Measurements from ENCODE around the gene KRT76.

KRT76 gene

GRCh38 chr12:52813203-52813819, 36.2 kb upstream of the KRT76 start:
- DNase-seq, result no peak

DNA sequence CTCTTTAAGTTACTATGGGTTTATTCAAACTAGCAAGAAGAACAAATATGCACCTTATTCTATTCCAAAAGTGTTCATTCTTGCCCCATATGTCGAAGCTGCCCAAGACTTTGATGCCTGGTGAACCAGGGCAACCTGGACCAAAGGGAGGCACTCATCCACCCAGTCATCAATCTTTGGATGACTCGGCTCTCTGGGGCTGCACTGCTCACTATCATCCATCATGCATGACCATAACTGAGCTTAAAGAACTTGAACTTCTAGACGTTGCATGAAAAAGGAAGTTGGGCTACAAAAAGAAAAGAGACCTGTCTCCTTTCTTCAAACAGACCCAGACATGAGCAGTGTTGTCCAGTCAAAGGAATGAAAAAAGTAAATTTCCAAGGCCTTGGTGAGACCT, 35.6 kb upstream of the KRT76 start:
- DNase-seq, result no peak

DNA sequence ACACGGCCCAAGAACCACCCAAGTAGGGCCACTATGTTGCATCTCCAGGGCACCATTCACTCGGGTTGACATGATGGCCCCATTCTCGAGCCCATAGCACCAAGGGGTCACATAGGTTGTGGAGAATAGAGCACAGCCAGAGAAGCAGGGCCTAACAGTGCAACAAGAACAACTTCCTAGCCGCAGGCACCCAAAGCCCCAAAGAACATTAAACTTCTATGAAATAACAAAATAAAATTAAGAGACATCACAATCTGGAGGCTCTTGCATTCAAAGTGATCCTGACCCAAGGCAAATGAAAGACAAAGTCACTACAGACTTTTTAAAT, 34.9 kb upstream of the KRT76 start:
- DNase-seq, result no peak

GRCh38 chr12:52811191-52812072, 34.3 kb upstream of the KRT76 start:
- DNase-seq, result no peak

GRCh38 chr12:52810554-52810953, 33.4 kb upstream of the KRT76 start:
- no peak for DNase-seq

DNA sequence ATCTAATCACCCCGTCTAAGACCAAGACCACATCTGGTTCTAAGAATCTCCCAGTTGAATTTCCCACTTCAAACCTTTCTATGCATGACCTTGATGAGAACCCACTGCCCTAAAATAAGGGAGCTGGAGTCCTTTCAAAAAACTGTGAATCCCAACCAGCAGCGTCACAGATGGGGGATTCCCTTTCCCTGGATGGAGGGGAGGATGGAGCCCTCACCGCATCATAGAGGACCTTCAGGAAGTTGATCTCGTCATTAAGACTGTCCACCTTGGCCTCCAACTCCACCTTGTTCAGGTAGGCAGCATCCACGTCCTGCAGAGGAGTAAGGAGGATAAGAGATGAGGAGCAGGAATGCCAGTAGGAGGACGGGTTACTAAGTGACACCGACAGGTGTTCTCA, 32.0 kb upstream of the KRT76 start:
- DNase-seq, result no peak

GRCh38 chr12:52808573-52809160, 31.5 kb upstream of the KRT76 start:
- no peak for DNase-seq

DNA sequence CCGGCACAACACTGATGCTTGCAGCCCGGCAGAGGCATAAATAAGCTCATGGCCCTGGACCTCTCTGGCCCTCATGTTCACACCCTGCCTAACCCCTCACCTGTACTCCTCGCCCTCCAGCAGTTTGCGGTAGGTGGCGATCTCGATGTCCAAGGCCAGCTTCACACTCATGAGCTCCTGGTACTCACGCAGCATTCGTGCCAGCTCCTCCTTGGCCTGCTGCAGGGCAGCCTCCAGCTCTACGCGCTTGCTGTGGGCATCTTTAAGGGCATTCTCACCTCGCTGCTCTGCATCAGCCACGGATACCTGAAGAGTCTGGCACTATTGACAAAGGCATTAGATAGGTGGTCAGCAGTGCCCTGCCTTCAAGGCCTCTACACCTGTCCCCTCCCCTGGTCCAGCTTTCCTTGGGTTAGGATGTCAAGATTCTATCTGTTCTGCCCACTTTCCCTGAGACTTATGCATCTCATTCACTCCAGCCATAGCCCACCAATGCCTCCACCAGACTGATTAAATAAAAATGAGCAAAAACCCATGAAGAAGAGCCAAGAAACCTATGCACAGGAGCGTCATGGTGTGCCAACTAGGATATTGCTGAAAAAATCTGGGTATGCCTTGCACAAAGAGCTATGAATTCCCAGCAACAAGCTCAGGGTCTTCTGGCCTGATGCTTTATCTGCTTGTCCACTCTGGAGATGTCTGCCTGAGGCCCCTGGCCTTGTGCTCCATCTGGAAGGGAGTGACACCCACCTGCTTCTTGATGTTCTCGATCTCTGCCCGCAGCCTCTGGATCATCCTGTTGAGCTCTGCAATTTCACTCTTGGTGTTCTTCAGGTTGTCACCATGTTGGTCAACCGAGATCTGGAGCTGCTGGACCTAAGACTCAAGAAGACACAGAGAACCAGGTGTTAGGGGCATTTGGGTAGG, 30.7 kb upstream of the KRT76 start:
- no peak for DNase-seq

DNA sequence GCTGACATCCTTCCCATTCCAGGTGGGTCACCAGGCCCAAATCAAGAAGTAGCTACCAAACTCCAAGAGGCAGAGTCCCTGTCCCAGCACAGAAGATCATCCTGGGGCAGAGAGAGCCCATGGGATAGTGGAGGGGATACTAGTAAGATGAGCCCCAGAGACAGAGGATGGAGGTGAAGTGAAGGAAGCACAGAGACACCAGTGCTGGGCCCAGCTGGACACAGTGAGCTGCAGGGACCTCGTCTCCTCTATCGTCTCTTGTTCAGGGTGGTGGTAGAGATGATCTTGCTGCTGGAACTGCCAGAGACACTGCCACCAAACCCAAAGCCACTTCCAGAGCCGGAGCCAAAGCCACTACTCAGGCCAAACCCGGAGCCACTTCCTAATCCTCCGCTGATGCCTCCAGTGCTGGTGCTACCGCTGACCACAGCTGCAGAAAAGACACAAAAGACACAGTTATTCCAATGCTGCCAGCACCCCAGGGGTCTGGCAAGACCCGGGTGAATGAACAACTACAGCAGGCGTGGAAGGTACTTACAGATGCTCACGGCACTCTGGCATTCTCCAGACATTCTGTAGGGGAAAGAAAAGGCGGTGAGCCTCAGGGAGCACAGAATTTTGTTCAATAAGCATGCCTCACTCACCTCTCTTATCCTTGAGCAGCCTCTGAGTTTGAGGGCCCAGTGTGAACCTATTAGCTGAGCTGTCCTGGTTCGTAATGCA, 29.8 kb upstream of the KRT76 start:
- DNase-seq, result no peak

GRCh38 chr12:52806169-52806811, 29.1 kb upstream of the KRT76 start:
- DNase-seq, result no peak

DNA sequence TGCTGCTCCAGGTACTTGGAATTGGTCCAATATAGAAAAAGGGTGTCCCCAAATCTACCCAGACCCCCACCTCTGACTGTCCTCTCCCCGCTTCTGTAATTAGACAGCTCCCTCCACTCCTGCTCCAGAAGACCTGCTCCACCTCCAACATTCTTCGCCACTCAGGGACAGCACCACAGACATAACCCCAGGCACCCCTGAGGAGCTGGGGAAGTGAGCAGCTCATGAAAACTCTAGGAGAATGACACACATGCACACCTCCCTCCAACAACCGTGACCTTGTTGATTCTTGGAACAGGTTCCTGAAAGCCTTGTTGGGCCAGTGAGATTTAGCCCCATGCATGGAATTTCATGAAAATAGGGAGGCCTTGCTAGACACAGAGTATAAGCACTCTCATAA, 28.6 kb upstream of the KRT76 start:
- DNase-seq, result no peak

GRCh38 chr12:52805000-52805399, 27.9 kb upstream of the KRT76 start:
- no peak for DNase-seq

GRCh38 chr12:52802442-52802841, 25.3 kb upstream of the KRT76 start:
- no peak for DNase-seq

DNA sequence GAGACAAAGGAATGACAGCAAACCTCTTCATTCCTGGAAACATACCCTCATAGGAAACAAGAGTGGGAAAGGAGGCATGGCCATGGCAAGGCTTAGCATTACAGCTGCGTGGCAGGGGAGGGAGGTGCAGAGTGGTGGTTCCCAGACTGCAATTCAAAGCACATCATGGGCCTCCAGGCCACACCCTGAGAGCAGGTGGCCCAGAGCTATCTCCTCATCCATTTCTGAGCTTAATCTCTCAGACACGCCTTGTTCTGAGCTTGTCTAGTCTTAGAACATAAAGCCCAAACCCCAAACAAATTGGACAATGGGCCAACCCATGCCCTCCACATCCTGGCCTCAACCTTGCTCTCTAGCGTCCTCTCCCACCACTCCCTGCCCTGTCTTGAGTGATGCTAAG, 24.6 kb upstream of the KRT76 start:
- DNase-seq, result no peak

DNA sequence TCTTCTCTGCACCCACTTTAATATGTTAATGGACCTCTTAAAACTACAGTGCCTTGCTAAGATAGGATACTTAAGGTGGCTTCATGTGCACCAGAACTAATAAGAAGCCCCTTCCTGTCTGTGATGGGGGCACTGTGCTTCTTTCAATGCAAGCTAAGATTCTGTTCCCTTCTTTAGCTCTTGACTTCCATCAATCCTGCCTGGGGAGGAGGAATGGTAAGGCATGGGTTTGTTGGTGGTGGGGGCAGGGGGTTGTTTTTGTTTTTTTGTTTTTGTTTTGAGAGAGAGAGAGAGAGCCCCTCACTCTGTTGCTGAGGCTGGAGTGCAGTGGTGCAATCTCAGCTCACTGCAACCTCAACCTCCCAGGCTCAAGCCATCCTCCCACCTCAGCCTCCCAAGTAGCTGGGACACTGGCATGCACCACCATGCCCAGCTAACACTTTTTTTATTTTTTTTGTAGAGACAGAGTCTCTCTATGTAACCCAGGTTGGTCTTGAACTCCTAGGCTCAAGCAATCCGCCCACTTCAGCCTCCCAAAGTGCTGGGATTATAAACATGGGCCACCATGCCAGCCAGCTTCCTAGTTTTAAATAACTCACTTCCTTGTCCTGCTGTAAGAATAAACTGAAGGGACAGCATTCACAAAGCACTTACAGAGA, 23.2 kb upstream of the KRT76 start:
- no peak for DNase-seq

- no peak for DNase-seq
These were observed 22.5 kb upstream of the KRT76 start for GRCh38 chr12:52799505-52800211.

- DNase-seq, result no peak
These were observed 21.7 kb upstream of the KRT76 start for GRCh38 chr12:52798671-52799504.

DNA sequence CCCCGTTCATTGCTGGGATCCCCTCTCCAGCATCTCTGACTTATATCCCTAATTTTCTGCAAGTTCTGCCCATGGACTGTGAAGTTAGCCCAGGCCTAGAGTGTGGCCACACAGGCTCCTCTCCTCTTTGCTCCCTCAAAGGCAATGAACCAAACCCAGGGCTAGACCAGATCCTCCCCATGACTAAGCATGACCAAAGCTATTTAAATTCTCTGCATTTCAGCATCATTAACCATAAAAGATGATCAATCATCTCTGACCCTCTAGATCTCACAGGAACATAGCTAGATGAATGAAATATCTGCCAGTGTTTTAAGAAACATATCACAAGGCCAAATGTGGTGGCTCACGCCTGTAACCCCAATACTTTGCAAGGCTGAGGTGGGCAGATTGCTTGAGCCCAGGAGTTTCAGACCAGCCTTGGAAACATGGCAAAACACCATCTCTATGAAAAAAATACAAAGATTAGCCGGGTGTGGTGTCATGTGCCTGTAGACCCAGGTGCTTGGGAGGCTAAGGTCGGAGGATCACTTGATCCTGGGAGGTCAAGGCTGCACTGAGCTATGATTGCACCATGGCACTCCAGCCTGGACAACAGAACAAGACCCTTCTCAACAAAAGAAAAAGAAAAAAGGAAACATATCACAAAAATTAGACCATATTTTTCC, 21.0 kb upstream of the KRT76 start:
- no peak for DNase-seq

DNA sequence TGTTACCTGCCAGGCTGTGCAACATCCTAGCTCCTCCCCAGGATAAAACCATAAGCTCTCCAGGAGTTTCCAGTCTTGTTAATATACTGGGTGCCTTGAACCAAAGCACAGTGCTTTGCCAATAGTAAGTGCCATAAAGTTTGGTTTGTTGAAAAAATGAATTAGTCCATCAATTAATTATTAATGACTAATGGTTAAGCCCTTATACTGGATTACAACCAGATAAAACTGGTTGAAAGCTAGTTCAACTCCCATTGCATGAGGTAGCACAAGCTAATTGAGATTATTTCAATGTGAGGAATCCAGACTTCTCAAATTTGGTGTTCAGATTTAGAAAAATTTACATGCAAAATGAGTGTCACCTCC, 20.4 kb upstream of the KRT76 start:
- DNase-seq, result no peak

Measured in activated naive CD4-positive, alpha-beta T cell treated with anti-CD3 and anti-CD28 coated beads, Interleukin-2, amount 50 U/mL, for 16 hours (primary cell).